ENCODE results near the gene ICAM1. TPM values are rescaled to one million over a fixed set of nuclear protein-coding genes. Genes with fewer than 3 reads are reported as not detected.

Gene ICAM1
- total and polyA plus RNA-seq, 2 of the 13 experiments (the other 11 are each of a cell fraction or from before 2014, with no cell fraction given), result 37.9 to 98.4 TPM

- 0 out of 2 replicates have a peak, but pooled peaks have one; percentile 40 for TF ChIP-seq SNAI1 (CRISPR knock-in tag; IDR thresholded peaks at IDR 0.05; ENCODE audit: borderline replicate concordance)
- TF ChIP-seq ZNF460 (CRISPR knock-in tag; IDR thresholded peaks at IDR 0.05; ENCODE audit: borderline replicate concordance), result no peak
- 0 out of 2 replicates have a peak, but pooled peaks have one; percentile 0 for TF ChIP-seq ZNF451 (CRISPR knock-in tag; IDR thresholded peaks at IDR 0.05)
- peak; percentile 22; the same call in 1 of the 2 replicates for TF ChIP-seq ZFX (CRISPR knock-in tag; IDR thresholded peaks at IDR 0.05; ENCODE audit: low read depth)
- TF ChIP-seq HBP1 (CRISPR knock-in tag; IDR thresholded peaks at IDR 0.05; ENCODE audit: low read depth), result no peak
- peak; percentile 12; the same call in 1 of the 2 replicates for TF ChIP-seq ZNF672 (CRISPR knock-in tag; IDR thresholded peaks at IDR 0.05)
- TF ChIP-seq, protein P1, sequence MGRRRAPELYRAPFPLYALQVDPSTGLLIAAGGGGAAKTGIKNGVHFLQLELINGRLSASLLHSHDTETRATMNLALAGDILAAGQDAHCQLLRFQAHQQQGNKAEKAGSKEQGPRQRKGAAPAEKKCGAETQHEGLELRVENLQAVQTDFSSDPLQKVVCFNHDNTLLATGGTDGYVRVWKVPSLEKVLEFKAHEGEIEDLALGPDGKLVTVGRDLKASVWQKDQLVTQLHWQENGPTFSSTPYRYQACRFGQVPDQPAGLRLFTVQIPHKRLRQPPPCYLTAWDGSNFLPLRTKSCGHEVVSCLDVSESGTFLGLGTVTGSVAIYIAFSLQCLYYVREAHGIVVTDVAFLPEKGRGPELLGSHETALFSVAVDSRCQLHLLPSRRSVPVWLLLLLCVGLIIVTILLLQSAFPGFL (CRISPR knock-in tag; IDR thresholded peaks at IDR 0.05), result no peak
- 0 out of 2 replicates have a peak, but pooled peaks have one; percentile 4 for TF ChIP-seq ZNF761 (CRISPR knock-in tag; conservative IDR thresholded peaks at IDR 0.05)
- 0 out of 2 replicates have a peak, but pooled peaks have one; percentile 4 for TF ChIP-seq TAF1 (CRISPR knock-in tag; IDR thresholded peaks at IDR 0.05)
- 0 out of 2 replicates have a peak, but pooled peaks have one; percentile 34 for TF ChIP-seq ZNF589 (CRISPR knock-in tag; conservative IDR thresholded peaks at IDR 0.05)
- TF ChIP-seq ZNF747 (CRISPR knock-in tag; IDR thresholded peaks at IDR 0.05; ENCODE audit: borderline replicate concordance), result 0 out of 2 replicates have a peak, but pooled peaks have one; percentile 25
- 0 out of 2 replicates have a peak, but pooled peaks have one; percentile 59 for TF ChIP-seq ZNF501 (CRISPR knock-in tag; IDR thresholded peaks at IDR 0.05)
- no peak for TF ChIP-seq ZBTB42 (CRISPR knock-in tag; IDR thresholded peaks at IDR 0.05)
- peak; percentile 98 for TF ChIP-seq ZNF263 (CRISPR knock-in tag; IDR thresholded peaks at IDR 0.05)
- TF ChIP-seq, protein P2, sequence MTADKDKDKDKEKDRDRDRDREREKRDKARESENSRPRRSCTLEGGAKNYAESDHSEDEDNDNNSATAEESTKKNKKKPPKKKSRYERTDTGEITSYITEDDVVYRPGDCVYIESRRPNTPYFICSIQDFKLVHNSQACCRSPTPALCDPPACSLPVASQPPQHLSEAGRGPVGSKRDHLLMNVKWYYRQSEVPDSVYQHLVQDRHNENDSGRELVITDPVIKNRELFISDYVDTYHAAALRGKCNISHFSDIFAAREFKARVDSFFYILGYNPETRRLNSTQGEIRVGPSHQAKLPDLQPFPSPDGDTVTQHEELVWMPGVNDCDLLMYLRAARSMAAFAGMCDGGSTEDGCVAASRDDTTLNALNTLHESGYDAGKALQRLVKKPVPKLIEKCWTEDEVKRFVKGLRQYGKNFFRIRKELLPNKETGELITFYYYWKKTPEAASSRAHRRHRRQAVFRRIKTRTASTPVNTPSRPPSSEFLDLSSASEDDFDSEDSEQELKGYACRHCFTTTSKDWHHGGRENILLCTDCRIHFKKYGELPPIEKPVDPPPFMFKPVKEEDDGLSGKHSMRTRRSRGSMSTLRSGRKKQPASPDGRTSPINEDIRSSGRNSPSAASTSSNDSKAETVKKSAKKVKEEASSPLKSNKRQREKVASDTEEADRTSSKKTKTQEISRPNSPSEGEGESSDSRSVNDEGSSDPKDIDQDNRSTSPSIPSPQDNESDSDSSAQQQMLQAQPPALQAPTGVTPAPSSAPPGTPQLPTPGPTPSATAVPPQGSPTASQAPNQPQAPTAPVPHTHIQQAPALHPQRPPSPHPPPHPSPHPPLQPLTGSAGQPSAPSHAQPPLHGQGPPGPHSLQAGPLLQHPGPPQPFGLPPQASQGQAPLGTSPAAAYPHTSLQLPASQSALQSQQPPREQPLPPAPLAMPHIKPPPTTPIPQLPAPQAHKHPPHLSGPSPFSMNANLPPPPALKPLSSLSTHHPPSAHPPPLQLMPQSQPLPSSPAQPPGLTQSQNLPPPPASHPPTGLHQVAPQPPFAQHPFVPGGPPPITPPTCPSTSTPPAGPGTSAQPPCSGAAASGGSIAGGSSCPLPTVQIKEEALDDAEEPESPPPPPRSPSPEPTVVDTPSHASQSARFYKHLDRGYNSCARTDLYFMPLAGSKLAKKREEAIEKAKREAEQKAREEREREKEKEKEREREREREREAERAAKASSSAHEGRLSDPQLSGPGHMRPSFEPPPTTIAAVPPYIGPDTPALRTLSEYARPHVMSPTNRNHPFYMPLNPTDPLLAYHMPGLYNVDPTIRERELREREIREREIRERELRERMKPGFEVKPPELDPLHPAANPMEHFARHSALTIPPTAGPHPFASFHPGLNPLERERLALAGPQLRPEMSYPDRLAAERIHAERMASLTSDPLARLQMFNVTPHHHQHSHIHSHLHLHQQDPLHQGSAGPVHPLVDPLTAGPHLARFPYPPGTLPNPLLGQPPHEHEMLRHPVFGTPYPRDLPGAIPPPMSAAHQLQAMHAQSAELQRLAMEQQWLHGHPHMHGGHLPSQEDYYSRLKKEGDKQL (CRISPR knock-in tag; IDR thresholded peaks at IDR 0.05; ENCODE audit: low read depth), result no peak
These were observed 20.8 kb downstream of the ICAM1 start (continued) for GRCh38 chr19:10291554-10292205.

Measured in HepG2 (cell line).